ENCODE data around the gene HIBCH. TPM values are rescaled to one million over a fixed set of nuclear protein-coding genes. Genes with fewer than 3 reads are reported as not detected.

The HIBCH gene
- total RNA-seq (10 to 100 TPM; 20.0 to 22.3 TPM), polyA plus RNA-seq (10 to 100 TPM; 19.3 to 19.6 TPM)

GRCh38 chr2:190319555-190320498 is at the start of gene HIBCH:
HIBCH (minus strand) TSS chr2:190319826; CDS start chr2:190319750, 76 bp downstream.
- Histone ChIP-seq H3K36me3 (ENCODE audit: insufficient read depth, low read length) (no peaks in the 10 kb centered on the region), H3K9me3 (ENCODE audit: control insufficient read depth in 1 of 2, low read length in 2 of 2) (no peaks in the 10 kb centered on the region), H3K27ac (ENCODE audit: low read depth, low read length) (peak within 1 kb of the TSS; percentile 77), H3K4me1 (ENCODE audit: insufficient read depth, low read length) (peaks cover 22% of the 10 kb centered on the region), H3K27me3 (ENCODE audit: insufficient read depth, low read length) (no peaks in the 10 kb centered on the region), H3K4me3 (ENCODE audit: low read length in 2 of 2) (peak within 1 kb of the TSS; percentile 62 to 75)
- peak; percentile 71 to 87 (median 74) for DNase-seq
- intact Hi-C loops (cut with micrococcal nuclease), result loop anchor here (1.0 to 10.0 kb wide), 7 partner anchors 24 to 875 kb away; partner anchors contain the start of genes ASNSD1, NEMP2, OSGEPL1 and WDR75
- H3K9me3 Mint-ChIP-seq, result no peaks in the 10 kb centered on the region
- H3K27ac Mint-ChIP-seq, result peak within 1 kb of the TSS; percentile 90 to 100 (median 98)
- POLR2A ChIA-PET (ENCODE audit: partially characterized antibody), result interaction anchor here (0.9 to 3.3 kb wide), 9 partner anchors 22 to 879 kb away, joined by 3 to 14 read pairs (median 5); partner anchors contain the start of genes INPP1, NEMP2, ORMDL1 and PMS1
- peaks cover 1 to 2% of the 10 kb centered on the region in 2 donors for H3K27me3 Mint-ChIP-seq
- CTCF ChIA-PET (ENCODE audit: partially characterized antibody), result interaction anchor here (0.8 to 3.2 kb wide), 10 partner anchors 11 to 232 kb away, joined by 3 to 18 read pairs (median 4); partner anchors contain the start of gene INPP1
- H3K36me3 Mint-ChIP-seq, result peaks cover 0 to 7% of the 10 kb centered on the region in 2 donors
- H3K4me1 Mint-ChIP-seq, result peaks cover 28 to 54% (median 43%) of the 10 kb centered on the region in 4 donors
- H3K4me3 Mint-ChIP-seq, result peak within 1 kb of the TSS; percentile 96 to 100 (median 99)

- H3K4me3 ChIP-seq (ENCODE audit: low read length in 2 of 2), result no peak overlapping the region
- Mint-ChIP-seq H3K27ac (peak overlapping the region in 1 of 7 donors; percentile 16), H3K4me3 (no peak overlapping the region), H3K9me3 (no peaks in the 10 kb centered on the region), H3K4me1 (peaks cover 1 to 13% (median 4%) of the 10 kb centered on the region in 4 donors), H3K27me3 (no peaks in the 10 kb centered on the region), H3K36me3 (peaks cover 31 to 36% of the 10 kb centered on the region in 2 donors)
- no peak overlapping the region for H3K27ac ChIP-seq (ENCODE audit: low read depth, low read length)
- H3K36me3 ChIP-seq (ENCODE audit: insufficient read depth, low read length), result peaks cover 13% of the 10 kb centered on the region
- H3K9me3 ChIP-seq (ENCODE audit: control insufficient read depth in 1 of 2, low read length in 2 of 2), result no peaks in the 10 kb centered on the region
- ChIA-PET POLR2A (ENCODE audit: partially characterized antibody) (no interaction called here), CTCF (ENCODE audit: partially characterized antibody) (interaction anchor here (0.8 to 1.5 kb wide), 9 partner anchors 8 to 706 kb away, joined by 3 to 8 read pairs (median 3); no protein-coding TSS in a partner anchor)
- intact Hi-C loops (cut with micrococcal nuclease), result no loop called here
- H3K4me1 ChIP-seq (ENCODE audit: insufficient read depth, low read length), result peaks cover 2% of the 10 kb centered on the region
- no peak for DNase-seq
- H3K27me3 ChIP-seq (ENCODE audit: insufficient read depth, low read length), result no peaks in the 10 kb centered on the region
Measured at GRCh38 chr2:190367091-190367490, 47.5 kb upstream of the HIBCH start.

GRCh38 chr2:190366248-190366753 is 46.7 kb upstream of the HIBCH start:
- H3K36me3 ChIP-seq (ENCODE audit: insufficient read depth, low read length), result peaks cover 13% of the 10 kb centered on the region
- no peak for DNase-seq
- Mint-ChIP-seq H3K27me3 (no peaks in the 10 kb centered on the region), H3K27ac (no peak overlapping the region), H3K4me1 (peaks cover 3 to 16% (median 7%) of the 10 kb centered on the region in 4 donors), H3K9me3 (no peaks in the 10 kb centered on the region), H3K4me3 (no peak overlapping the region), H3K36me3 (peaks cover 31 to 36% of the 10 kb centered on the region in 2 donors)
- H3K9me3 ChIP-seq (ENCODE audit: control insufficient read depth in 1 of 2, low read length in 2 of 2), result no peaks in the 10 kb centered on the region
- POLR2A ChIA-PET (ENCODE audit: partially characterized antibody), result no interaction called here
- CTCF ChIA-PET (ENCODE audit: partially characterized antibody), result no interaction called here
- no peaks in the 10 kb centered on the region for H3K27me3 ChIP-seq (ENCODE audit: insufficient read depth, low read length)
- peaks cover 10% of the 10 kb centered on the region for H3K4me1 ChIP-seq (ENCODE audit: insufficient read depth, low read length)
- intact Hi-C loops (cut with micrococcal nuclease), result no loop called here
- H3K4me3 ChIP-seq (ENCODE audit: low read length in 2 of 2), result no peak overlapping the region
- no peak overlapping the region for H3K27ac ChIP-seq (ENCODE audit: low read depth, low read length)

- POLR2A ChIA-PET (ENCODE audit: partially characterized antibody), result no interaction called here
- peaks cover 9% of the 10 kb centered on the region for H3K36me3 ChIP-seq (ENCODE audit: insufficient read depth, low read length)
- intact Hi-C loops (cut with micrococcal nuclease), result no loop called here
- H3K4me1 ChIP-seq (ENCODE audit: insufficient read depth, low read length), result peaks cover 16% of the 10 kb centered on the region
- H3K9me3 ChIP-seq (ENCODE audit: control insufficient read depth in 1 of 2, low read length in 2 of 2), result no peaks in the 10 kb centered on the region
- no peak for DNase-seq
- no peak overlapping the region for H3K27ac ChIP-seq (ENCODE audit: low read depth, low read length)
- H3K27me3 ChIP-seq (ENCODE audit: insufficient read depth, low read length), result no peaks in the 10 kb centered on the region
- Mint-ChIP-seq H3K27me3 (no peaks in the 10 kb centered on the region), H3K27ac (no peak overlapping the region), H3K9me3 (no peaks in the 10 kb centered on the region), H3K36me3 (peaks cover 26 to 33% of the 10 kb centered on the region in 2 donors), H3K4me1 (peaks cover 5 to 20% (median 10%) of the 10 kb centered on the region in 4 donors), H3K4me3 (no peak overlapping the region)
- H3K4me3 ChIP-seq (ENCODE audit: low read length in 2 of 2), result no peak overlapping the region
- CTCF ChIA-PET (ENCODE audit: partially characterized antibody), result no interaction called here
Measured at GRCh38 chr2:190365499-190366204, 46.0 kb upstream of the HIBCH start.

GRCh38 chr2:190362894-190363293 is 43.3 kb upstream of the HIBCH start:
- intact Hi-C loops (cut with micrococcal nuclease), result no loop called here
- no peak overlapping the region for H3K4me3 ChIP-seq (ENCODE audit: low read length in 2 of 2)
- CTCF ChIA-PET (ENCODE audit: partially characterized antibody), result no interaction called here
- H3K27ac Mint-ChIP-seq, result no peak overlapping the region
- no peaks in the 10 kb centered on the region for H3K27me3 ChIP-seq (ENCODE audit: insufficient read depth, low read length)
- H3K9me3 Mint-ChIP-seq, result no peaks in the 10 kb centered on the region
- H3K36me3 Mint-ChIP-seq, result peaks cover 10 to 15% of the 10 kb centered on the region in 2 donors
- H3K9me3 ChIP-seq (ENCODE audit: control insufficient read depth in 1 of 2, low read length in 2 of 2), result no peaks in the 10 kb centered on the region
- POLR2A ChIA-PET (ENCODE audit: partially characterized antibody), result interaction anchor here (1.3 kb wide), 1 partner anchor 171 kb away, joined by 3 read pairs; no protein-coding TSS in a partner anchor
- peak overlapping the region in 1 of 8 donors; percentile 3 for H3K4me3 Mint-ChIP-seq
- H3K27ac ChIP-seq (ENCODE audit: low read depth, low read length), result no peak overlapping the region
- H3K36me3 ChIP-seq (ENCODE audit: insufficient read depth, low read length), result no peaks in the 10 kb centered on the region
- H3K27me3 Mint-ChIP-seq, result no peaks in the 10 kb centered on the region
- peaks cover 27% of the 10 kb centered on the region for H3K4me1 ChIP-seq (ENCODE audit: insufficient read depth, low read length)
- no peak for DNase-seq
- H3K4me1 Mint-ChIP-seq, result peaks cover 14 to 36% (median 26%) of the 10 kb centered on the region in 4 donors

GRCh38 chr2:190361572-190361971 is 41.9 kb upstream of the HIBCH start:
- H3K4me1 ChIP-seq (ENCODE audit: insufficient read depth, low read length), result peaks cover 27% of the 10 kb centered on the region
- H3K27me3 ChIP-seq (ENCODE audit: insufficient read depth, low read length), result no peaks in the 10 kb centered on the region
- ChIA-PET POLR2A (ENCODE audit: partially characterized antibody) (interaction anchor here (0.8 to 1.3 kb wide), 2 partner anchors 53 to 172 kb away, joined by 3 read pairs; no protein-coding TSS in a partner anchor), CTCF (ENCODE audit: partially characterized antibody) (interaction anchor here (0.8 to 1.1 kb wide), 2 partner anchors 8 to 9 kb away, joined by 3 read pairs; no protein-coding TSS in a partner anchor)
- H3K4me3 ChIP-seq (ENCODE audit: low read length in 2 of 2), result no peak overlapping the region
- H3K27ac Mint-ChIP-seq, result no peak overlapping the region
- H3K27me3 Mint-ChIP-seq, result no peaks in the 10 kb centered on the region
- DNase-seq, result no peak
- intact Hi-C loops (cut with micrococcal nuclease), result no loop called here
- H3K4me3 Mint-ChIP-seq, result peak overlapping the region in 2 of 8 donors; percentile 1 to 4
- H3K36me3 ChIP-seq (ENCODE audit: insufficient read depth, low read length), result no peaks in the 10 kb centered on the region
- H3K27ac ChIP-seq (ENCODE audit: low read depth, low read length), result no peak overlapping the region
- no peaks in the 10 kb centered on the region for H3K9me3 Mint-ChIP-seq
- H3K4me1 Mint-ChIP-seq, result peaks cover 14 to 36% (median 26%) of the 10 kb centered on the region in 4 donors
- no peaks in the 10 kb centered on the region for H3K9me3 ChIP-seq (ENCODE audit: control insufficient read depth in 1 of 2, low read length in 2 of 2)
- peaks cover 4 to 10% of the 10 kb centered on the region in 2 donors for H3K36me3 Mint-ChIP-seq

All from CD4-positive, alpha-beta memory T cell (primary cell).